ENCODE data around the gene SERBP1. TPM values are rescaled to one million over a fixed set of nuclear protein-coding genes. Genes with fewer than 3 reads are reported as not detected.

Gene SERBP1
- total RNA-seq, 1 experiment from 2014 or later: 325 TPM

DNA sequence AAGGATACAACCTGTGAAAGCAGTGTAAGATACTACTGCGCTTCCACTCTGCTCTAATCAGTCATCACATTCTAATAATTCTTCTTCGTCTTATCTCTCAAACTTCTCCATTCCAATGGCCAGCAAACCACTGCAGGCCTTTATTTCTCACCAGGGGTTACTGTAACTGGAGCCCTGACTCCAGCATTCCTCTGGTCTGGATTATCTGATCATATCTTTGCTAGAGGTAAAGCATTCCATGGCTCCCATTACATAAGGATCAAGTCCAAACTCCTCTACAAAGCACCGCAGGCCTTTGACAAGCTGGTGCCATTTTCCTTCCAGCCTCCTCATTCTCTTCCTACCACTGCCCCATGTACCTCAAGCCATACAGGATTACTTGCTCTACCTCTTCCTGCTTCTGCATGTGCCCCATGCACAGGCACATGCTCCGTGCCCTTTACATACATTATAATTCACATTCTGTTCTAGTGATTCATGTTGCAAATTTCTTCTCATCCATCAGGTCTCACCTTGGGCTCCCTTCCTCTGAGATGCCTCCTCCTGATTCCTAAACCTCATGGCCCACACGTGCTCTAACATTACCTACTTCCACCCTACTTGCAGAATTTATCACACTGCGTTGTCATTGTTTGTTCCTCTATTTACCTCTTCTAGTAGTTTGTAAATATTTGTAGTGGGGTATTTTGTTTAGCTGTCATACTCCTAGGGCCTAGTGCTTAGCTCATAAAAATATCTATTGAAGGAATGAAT, 9.3 kb upstream of the SERBP1 start:
- Histone ChIP-seq H4K20me1 (ENCODE audit: insufficient read depth) (no peaks in the 10 kb centered on the region), H3K27me3 (ENCODE audit: insufficient read depth, low read length) (no peaks in the 10 kb centered on the region), H3K4me2 (ENCODE audit: low read length) (no peak overlapping the region), H2AFZ (ENCODE audit: low read depth, low read length, poor library complexity, severe bottlenecking) (no peak overlapping the region), H3K9me3 (ENCODE audit: control insufficient read depth in 1 of 2, insufficient read depth in 1 of 2, low read depth in 1 of 2, low read length in 2 of 2) (no peaks in the 10 kb centered on the region), H3K9ac (ENCODE audit: low read length) (no peak overlapping the region), H3K36me3 (ENCODE audit: control insufficient read depth in 1 of 2, insufficient read depth in 2 of 2, low read length in 2 of 2) (no peaks in the 10 kb centered on the region), H3K4me3 (replicated peaks in 1 of 2; ENCODE audit: low read depth in 1 of 2, low read length in 2 of 2) (no peak overlapping the region), H3K4me1 (ENCODE audit: control insufficient read depth in 1 of 2, insufficient read depth in 2 of 2, low read length in 2 of 2) (0 out of 4 replicates have a peak, but pooled peaks cover 0 to 3% of the 10 kb centered on the region in 2 experiments), H3K79me2 (ENCODE audit: insufficient read depth, low read length) (no peaks in the 10 kb centered on the region), H3K27ac (ENCODE audit: low read depth, low read length) (no peak overlapping the region), H3K9me2 (ENCODE audit: insufficient read depth) (no peaks in the 10 kb centered on the region)
- no peak for ATAC-seq
- POLR2A ChIA-PET: interaction anchor here (2.9 kb wide), 1 partner anchor 9 kb away, joined by 9 read pairs; the partner anchor contains the start of gene SERBP1
- RAD21 ChIA-PET (ENCODE audit: low non-redundant PET in 1 of 2, low total read pairs in 2 of 2, uncharacterized antibody in 2 of 2, unreplicated experiment in 2 of 2): no interaction called here
- no peak for DNase-seq (ENCODE audit: low read depth, low spot score)
- intact Hi-C loops (cut with micrococcal nuclease): no loop called here
- TF ChIP-seq SIN3A (IDR thresholded peaks at IDR 0.05; ENCODE audit: low read depth) (no peak), FOSL1 (IDR thresholded peaks at IDR 0.05; ENCODE audit: low read depth) (no peak), ELF1 (IDR thresholded peaks at IDR 0.05; ENCODE audit: borderline replicate concordance, low read depth) (no peak), JUND (IDR thresholded peaks at IDR 0.05) (no peak), ATF3 (IDR thresholded peaks at IDR 0.05) (no peak), SP1 (IDR thresholded peaks at IDR 0.05; ENCODE audit: low read depth) (no peak), ZFX (IDR thresholded peaks at IDR 0.05) (no peak), MAX (IDR thresholded peaks at IDR 0.05) (no peak), SRF (IDR thresholded peaks at IDR 0.05; ENCODE audit: low read depth) (no peak), EGR1 (IDR thresholded peaks at IDR 0.05; ENCODE audit: low read depth) (no peak), POLR2AphosphoS5 (IDR thresholded peaks at IDR 0.05; ENCODE audit: low read depth, low read length) (no peak), POLR2A (IDR thresholded peaks at IDR 0.05; ENCODE audit: borderline replicate concordance, extremely low read depth, insufficient read depth, insufficient read length) (no peak), CBX3 (IDR thresholded peaks at IDR 0.05; ENCODE audit: low read depth) (no peak), YY1 (IDR thresholded peaks at IDR 0.05; ENCODE audit: extremely low read depth, insufficient replicate concordance, low read depth, low read length) (no peak), EZH2 (IDR thresholded peaks at IDR 0.05) (no peak), CEBPB (IDR thresholded peaks at IDR 0.05; ENCODE audit: low read depth) (no peak), REST (IDR thresholded peaks at IDR 0.05; ENCODE audit: low read depth) (no peak), ZNF274 (IDR thresholded peaks at IDR 0.05; ENCODE audit: low read depth, low read length) (no peak)
- TF ChIP-seq, protein P1, sequence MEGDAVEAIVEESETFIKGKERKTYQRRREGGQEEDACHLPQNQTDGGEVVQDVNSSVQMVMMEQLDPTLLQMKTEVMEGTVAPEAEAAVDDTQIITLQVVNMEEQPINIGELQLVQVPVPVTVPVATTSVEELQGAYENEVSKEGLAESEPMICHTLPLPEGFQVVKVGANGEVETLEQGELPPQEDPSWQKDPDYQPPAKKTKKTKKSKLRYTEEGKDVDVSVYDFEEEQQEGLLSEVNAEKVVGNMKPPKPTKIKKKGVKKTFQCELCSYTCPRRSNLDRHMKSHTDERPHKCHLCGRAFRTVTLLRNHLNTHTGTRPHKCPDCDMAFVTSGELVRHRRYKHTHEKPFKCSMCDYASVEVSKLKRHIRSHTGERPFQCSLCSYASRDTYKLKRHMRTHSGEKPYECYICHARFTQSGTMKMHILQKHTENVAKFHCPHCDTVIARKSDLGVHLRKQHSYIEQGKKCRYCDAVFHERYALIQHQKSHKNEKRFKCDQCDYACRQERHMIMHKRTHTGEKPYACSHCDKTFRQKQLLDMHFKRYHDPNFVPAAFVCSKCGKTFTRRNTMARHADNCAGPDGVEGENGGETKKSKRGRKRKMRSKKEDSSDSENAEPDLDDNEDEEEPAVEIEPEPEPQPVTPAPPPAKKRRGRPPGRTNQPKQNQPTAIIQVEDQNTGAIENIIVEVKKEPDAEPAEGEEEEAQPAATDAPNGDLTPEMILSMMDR (IDR thresholded peaks at IDR 0.05 in 2 of 3, conservative IDR thresholded peaks at IDR 0.05 in 1 of 3; ENCODE audit: borderline replicate concordance in 1 of 3, insufficient read depth in 1 of 3, low read depth in 2 of 3, low read length in 2 of 3): no peak
- CTCF ChIA-PET: no interaction called here
- BruUV-seq (replicated peaks): no TSS peak
